Stimulated activated CD4-positive, alpha-beta T cell treated with anti-CD3 and anti-CD28 coated beads, Interleukin-4, amount 100 ng/mL, for 24 hours (primary cell): ENCODE results near the gene ACOXL.

ENCODE experiments used
- DNase-seq: peaks from one replicate; pipeline ENCODE4 v3.0.0-alpha.2; 2020

Gene ACOXL

DNA sequence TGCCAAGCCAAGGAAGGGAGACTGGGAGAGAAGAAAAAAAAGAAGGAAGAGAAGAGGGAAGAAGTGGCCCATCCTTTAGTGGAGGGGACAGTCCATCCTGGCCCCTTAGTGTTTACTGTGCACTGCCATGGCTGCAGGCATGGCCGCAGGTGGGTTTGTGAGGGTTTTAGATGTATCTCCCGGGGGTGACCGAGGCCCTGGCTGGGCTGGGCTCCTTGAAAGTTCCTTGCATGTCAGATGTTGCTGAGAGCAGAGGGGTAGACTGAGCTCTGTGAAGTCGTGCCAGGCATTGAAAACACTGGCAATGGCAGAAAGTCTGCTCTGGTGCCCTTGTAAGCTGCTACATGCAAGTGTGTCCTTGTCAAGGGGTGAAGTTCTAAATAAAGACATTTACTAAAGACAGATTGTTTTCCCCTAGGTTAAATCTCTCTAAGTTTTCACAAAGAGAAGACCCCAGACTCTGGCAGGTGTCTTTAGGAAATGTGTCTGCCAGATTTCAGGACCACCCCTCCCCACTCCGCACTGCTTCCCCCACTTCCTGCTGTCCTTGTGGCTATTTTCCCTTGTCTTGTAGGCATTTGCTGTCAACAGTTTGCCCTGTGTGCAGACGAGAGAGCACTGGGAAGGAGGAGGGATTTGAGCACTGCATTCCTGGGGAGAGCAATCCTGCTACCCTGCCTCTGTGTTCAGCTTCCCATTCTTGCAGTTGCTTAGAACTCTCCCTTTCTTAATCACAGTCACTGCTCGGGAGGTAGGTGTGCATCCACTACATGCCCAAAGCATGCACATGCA is 68.4 kb downstream of the ACOXL start:
- no peak for DNase-seq

DNA sequence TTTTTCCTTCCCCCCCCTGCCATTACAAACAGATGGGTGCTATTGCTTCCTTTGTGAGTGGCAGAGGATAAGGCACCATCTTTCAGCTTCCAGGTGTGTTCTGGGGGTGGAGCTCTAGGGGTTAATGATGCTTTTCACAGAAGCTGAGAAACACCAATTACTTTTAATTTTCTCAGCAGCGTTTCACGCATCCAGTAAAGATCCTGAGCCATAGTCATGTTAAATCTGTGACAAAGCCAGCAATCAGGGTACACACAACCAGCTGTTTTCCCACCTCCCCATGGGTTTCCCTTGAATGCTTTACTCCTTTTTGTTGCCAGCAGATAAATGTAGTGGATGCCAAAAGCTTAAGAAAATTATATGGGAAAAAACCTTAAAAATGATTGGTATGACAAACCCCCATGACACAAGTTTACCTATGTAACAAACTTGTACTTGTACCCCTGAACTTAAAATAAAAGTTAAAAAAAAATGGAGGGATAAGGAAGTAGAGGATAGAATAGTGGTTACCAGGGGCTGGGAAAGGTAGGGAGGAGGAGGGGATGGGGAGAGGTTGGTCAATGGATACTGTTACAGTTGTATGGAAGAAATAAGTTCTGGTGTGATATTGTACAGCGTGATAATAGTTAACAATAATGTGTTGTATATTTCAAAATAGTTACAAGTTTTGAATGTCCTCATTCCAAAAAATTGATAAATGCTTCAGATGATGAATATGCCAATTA is 70.0 kb downstream of the ACOXL start:
- DNase-seq, result no peak

DNA sequence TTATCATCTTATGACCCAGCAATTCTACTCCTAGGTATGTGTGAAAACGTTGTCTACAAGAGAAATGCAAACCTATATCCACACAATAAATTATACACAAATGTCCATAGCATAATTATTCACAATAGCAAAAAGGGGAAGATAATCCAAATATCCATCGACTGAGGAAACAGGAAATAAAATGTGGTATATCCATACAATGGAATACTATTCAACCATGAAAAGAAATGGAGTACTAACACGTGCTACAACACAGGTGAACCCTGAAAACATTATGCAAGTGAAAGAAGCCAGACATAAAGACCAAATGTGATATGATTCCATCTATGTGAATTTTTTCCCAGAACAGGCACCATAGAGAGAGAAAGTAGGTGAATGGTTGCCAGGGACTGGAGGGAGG is 72.1 kb downstream of the ACOXL start:
- no peak for DNase-seq

DNA sequence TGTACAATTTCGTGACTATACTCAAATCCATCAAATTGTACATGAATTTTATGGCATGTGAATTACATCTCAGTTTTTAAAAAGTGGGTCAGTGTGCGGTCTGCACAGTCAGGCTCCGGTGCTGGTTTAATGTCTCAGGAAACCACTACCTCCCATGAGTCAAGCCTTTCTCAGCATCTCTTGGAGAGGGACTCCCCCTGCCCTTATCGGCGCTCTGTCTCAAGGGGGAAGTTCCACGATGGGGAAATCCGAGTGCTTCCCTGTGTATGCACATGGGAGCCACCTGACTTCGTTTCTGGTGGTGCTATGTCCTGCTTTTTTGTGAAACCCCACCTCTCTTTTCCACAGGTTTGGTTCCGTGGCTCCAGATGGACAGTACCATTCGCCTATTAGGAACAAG is 72.5 kb downstream of the ACOXL start:
- peak; percentile 80 for DNase-seq

DNA sequence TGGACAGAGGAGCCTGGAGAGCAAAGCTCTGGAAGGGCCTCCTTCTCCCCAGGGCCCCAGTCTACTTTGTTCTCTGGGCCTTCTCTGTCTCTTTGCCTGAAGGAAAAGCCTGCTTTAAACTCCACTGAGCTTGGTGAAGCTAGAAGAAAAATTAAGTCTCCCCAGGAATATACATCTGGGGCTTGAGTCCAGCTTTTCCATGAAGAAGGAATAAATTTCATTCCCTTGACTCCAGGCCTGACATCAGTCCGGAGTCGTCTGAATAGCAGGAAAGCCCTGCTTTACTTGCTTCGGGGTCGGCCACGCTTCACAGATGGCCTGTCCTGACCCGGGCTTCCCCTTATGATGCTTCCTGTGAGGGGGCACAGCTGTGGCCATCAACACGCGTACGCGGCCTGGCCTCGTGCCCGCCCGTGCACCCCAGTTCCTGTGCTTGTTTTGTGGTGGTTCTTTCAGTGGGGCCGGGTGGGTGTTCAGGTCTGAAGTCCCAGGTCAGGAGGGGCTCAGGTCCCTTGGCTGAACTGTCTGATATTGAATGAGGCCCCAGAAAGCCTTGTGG is 73.6 kb downstream of the ACOXL start:
- no peak for DNase-seq

DNA sequence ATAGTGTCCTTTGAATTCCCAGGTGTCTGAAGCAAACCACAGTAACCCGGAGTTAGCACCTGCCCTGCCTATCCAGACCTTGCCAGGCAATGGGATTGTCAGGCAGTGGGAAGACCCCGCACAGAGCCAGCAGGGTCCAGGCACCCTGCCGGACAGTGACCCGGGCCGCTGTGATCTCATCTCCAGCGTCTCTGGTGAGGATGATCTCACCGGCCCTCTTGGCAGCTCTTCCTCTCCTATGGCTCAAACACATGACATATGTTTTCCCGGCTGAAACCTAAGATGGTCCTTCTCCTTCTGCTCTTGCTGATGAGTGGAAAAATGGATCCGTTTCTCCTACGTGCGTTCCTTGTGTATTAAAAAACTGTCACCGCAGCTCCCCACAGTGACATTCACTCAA is 75.1 kb downstream of the ACOXL start:
- no peak for DNase-seq

DNA sequence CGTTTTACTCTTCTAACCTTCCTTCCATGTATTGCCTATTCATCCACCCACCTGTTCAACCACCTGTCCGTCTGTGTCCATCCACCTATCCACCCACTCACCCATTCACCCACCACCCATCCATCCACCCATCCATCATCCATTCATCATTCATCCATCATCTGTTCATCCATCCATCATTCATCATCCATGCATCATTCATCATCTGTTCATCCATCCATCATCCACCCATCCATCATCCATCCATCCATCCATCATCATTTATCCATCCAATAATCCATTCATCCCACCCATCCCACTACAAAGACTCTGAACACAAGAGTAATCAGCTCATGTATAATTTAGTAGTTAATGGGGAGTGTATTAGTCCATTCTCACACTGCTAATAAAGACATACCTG is 78.0 kb downstream of the ACOXL start:
- DNase-seq, result no peak

DNA sequence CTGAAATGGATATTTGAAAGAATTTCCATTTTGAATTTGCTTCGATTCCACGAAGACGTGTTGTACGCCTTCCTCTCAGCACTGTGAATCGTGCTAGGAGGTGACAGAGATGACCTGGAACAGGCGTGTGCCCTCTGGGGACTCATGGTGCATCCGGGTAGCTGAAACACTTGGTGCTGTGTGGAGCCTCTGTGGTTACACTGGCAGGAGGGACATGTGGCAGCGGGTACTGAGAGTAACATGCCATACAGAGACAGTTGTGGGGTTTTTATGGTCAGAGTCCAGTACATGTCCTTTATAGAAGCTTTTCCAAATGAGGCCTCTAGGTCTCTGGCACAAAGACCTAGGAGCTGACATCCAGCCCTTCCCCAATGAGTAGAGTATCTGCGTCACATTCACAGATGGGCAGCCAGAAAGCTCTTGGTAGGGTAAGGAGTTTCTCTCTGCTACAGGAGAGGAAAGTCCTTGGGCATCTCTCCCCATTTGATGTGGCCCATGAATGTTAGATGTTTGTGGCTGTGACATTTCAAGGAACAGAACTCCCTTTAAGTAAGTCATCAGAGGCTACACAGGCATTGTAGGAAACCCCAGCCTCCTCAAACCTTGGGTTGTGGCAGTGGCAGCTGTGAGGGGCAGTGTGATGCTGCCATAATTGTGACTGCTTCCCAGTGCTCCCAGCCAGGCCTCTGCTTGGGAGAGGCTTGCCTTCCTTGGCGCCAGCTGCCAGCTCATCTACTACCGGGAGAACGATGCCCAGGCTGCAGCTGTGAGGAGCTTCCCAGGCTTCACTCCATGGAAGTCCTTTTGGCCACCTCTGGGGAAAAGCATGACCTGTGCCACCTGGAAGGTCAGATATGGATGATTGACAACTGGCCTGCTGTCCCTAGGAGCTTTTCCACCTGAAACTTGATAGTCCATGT is 80.6 kb downstream of the ACOXL start:
- DNase-seq, result no peak

DNA sequence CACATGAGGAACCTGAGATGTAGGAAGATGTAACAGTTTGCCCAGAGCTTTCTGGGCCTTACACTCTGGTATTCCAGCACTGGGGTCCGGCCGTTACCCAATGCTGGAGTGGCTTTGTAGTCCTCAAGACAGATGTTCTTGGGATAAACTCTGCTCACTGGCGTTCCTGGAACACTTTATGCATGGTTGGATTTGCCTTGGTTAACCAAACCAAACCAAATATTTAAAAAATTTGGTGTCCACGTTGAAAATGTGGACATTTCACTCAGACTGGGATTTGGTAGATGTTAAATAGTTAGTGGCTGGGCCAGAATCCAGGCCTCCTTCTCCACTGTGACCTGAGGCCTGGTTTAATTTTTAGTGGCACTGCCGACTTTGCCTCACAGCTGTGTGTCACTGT is 81.5 kb downstream of the ACOXL start:
- no peak for DNase-seq

DNA sequence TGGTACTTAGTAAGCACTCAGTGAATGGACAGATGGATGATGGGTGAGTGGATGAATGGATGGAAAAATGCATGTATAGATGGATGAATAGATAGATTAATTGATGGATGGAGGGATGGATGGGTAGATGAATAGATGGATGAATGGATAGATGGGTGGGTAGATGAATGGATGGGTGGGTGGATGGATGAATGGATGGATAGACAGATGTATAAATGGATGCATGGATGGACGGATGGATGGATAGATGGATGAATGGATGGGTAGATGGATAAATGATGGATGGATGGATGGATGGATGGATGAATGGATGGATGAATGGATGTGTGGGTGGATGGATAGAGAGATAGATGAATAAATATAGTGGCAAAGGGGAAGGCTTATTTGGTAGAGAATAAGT is 83.6 kb downstream of the ACOXL start:
- DNase-seq, result no peak

DNA sequence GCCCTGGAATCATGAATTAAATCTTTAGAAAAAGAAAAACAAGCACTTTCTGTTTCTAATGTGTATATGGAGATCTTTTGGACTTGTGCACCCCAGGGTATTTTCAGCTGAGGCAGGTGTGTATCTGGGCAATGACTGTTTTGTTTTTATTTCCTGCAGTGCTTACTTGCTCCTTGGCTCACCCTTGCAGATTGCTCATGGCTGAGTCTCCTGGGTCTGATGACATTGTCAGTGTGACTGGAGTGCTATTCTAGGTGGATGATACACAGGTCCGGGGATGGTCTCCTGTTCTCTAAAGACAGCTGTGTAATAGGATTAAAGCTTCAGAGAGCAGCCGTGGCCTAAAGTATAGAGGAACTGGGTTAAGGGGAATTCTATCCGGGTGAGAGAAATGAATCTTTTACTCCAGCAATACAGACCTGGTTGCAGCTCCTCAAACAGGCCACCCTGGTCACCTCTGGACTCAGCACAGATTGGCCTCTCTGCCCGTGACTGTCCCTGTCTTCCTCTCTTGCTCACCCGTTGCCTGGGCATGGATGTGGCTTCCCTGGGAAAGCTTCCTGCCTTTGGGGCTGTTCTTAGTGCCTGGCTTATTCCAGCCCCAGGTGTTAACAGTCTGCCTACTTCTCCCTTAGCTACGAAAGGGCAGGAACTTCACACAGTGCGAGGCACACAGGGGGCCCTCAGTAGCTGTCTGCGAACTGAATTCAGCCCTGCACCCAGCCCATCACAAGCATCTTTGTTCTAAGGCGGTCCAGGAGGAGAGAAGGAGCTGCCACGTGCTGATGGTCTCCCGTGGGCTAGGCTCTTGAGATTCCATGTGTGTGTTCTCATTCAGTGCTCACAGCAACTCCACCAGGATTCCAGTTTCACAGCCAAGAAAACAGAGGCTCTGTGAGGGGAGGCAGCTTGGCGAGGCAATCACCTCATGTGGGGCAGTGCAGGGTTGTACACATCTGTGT is 84.3 kb downstream of the ACOXL start:
- DNase-seq, result no peak

DNA sequence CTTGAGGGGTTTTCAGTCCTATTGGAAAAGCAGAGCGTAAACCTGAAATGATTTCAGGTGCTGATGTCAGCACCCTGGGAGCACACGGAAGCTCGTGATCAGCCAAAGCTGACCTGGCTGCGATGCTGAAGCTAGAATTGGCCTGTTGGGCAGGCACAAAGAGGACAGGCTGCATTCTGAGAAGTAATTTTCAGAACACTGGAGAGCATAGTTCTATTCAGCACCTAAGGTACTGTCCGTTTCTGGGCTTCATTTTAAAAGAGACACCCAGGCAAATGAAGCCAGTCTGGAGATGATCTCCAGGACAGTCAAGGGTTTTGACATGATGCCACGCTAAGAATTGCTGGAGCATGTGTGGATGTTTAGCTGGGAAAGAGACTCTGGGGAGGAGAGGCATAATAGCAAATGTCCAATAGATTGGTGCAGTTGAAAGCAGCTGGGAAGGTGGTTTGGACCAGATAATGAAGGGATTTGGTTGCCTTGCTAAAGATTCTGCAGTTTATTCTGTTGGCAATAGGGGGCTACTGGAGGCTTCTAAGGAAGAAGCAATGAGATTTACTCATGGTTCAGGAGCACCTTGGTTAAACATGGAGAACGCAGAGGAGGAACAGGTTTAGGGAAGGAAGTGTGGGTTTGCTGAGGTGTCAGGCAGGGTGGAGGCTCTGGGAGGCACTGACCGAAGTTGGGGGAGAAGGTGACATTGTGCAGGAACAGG is 86.6 kb downstream of the ACOXL start:
- DNase-seq, result no peak

DNA sequence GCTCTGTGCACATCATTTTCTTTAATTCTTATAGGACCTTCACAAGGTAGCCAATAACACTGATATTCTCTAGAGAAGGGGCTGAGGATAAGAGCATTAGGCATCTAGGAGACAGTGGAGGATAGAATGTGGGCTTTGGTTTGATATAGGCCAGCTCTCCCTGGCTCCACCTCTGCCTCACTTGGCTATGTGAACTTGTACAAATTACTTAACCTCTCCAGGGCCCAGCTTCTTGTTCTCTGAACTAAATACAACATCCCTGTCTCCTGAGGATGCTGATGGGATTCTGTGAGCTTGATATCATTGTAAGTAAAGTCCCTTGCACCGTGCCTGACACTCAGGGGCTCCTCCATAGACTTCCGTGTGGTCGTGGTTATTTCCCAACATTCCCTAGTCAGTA is 87.3 kb downstream of the ACOXL start:
- DNase-seq, result no peak

DNA sequence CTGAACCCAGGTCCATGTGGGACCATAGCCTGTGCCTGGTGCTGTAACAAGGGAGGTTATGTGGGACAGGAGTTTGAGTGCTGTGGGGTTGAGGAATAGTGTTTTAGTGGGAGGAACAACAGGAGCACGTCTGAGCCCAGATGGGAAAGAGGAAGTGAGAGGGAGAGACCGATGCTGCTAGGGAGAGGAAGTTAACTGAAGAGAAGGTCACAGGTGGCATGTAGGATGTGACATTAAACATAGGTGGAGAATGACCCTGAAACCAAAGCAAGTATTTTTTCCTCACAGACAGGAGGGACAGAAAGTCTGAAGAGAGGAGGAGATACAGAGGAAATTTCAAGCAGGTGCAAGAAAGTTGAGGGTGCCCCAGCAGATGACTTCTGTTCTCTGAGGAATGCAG is 87.8 kb downstream of the ACOXL start:
- DNase-seq, result no peak

DNA sequence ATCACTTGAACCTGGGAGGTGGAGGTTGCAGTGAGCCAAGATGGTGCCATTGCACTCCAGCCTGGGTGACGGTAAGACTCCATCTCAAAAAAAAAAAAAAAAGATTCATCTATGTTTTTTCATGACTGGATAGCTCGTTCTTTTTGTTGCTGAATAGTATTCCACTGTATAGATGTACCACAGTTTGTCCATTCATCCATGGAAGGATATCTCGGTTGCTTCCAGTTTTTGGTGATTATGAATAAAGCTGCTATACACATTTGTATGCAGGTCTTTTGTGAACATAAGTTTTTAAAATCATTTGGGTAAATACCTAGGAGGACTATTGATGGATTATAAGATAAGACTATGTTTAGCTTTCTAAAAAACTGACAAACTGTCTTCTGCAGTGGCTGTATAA is 90.8 kb downstream of the ACOXL start:
- no peak for DNase-seq

DNA sequence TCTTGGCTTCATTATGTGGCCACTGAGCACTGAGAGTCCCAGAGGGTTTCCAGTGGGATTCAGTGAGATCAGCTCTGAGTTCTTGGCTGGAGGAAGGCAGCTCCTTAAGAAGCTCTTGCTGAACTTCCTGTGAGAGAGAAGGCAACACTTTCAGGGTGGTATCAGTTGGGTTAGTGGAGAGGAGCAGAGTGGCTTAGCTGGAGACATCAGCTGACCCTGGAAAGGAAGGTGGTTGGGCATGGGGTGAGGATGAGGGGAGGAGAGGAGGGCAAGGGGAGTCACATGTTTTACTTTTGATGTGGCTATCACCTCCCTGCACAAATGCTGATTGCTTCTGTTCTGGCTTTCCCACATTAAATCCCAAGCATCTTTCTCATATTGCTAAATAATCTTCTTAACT is 95.1 kb downstream of the ACOXL start:
- no peak for DNase-seq

DNA sequence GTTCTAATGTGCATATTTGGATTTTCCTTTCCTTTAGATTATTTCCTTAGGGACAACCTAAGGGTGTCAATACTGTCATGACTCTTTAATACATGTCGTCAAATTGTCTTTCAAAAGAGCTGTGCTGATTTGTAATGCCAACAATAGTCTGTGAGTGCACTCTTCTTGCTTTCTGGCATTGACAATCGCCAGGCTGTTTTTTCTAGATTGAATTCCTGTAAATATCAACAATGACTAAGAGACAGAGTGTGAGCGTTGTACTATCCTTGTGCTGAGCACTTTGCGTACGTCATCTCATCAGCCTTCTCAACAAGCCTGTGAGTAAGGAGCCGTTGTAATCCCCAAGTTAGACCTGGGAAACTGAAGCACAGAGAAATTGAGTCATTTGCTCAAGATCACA is 96.0 kb downstream of the ACOXL start:
- no peak for DNase-seq

DNA sequence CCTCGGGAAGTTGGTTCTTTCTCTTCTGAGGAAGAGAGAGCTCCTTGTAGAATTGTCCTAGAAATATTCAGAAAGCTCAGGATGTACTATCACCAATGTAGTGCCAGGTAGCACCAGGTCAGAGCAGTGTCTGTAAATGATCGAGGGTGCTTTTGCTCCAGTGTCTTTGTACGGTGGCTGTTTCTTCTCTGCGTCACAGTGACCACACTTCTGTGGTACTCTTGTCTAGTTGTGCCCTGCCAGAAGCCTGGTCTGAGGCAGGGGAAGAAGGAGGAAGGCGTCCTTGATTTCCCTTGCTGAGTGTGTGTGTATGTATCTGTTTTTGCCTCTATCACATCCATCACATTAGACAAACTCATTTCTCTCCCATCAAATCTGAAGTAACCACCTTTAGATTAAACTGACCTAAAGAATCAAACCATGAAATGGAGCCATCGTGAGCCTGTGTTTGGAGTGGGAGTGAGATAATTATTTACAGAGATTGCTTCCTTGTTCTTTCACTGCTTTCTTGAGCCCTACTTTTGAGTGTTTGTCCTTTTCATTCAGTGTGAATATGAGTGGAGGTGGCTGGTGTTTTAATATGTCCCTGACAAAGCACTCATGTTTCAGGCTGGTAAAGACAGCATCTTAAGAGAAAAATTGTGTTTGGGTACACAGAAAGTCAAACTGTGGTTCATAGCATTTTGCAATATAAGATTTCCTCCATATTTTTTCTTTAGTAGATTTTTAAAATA is 97.2 kb downstream of the ACOXL start:
- DNase-seq, result no peak

DNA sequence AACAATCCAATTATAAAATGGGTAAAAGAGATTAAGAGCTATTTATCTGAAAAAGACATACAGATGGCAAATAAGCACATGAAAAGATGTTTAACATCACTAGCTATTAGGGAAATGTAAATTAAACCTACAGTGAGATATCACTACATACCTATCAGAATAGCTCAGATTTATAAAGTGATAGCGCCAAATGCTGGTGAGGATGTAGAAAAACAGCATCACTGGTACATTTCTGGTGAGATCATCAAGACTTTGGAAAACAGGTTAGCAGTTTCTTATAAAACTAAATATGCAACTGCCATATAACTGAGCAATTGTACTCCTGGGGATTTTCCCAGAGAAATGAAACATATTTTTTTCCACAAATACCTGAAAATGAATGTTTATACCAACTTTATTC is 100.4 kb downstream of the ACOXL start:
- no peak for DNase-seq

DNA sequence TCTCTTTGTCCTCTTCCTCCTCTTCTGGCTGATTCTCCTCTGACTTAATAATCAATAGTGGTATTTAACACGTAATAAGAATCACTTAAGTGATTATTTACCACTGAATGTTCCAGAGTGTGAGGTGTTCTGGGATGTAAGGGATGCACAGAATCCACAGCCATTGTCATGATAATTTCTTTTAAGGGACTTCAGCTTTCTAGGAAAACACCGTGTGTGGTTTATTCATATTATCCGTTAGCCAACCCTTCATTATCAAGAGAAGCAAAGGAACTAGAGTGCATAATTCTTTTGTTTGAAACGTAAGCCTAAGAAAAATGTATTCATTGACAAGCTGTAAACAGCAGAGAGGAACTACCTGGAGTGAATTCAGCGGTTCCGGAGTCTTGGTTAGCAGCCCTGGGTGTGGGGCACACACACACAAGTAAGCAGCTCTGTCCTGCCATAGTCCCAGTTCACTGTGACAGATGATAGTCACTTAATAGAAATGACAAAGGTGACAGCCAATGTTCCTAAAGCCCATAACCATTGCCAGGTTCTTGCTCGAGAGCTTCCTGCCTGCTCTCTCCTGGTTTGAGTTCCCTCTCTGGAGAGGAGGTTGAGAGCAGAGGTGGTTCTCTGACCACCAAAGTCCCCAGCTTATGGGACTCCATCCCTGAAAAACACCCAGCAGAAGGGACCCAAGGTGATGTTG is 101.9 kb downstream of the ACOXL start:
- no peak for DNase-seq
